GM12873 (cell line): ENCODE results near the gene UTP15.

Experiments used
- CTCF ChIP-seq: IDR thresholded peaks from 2 replicates; pipeline ENCODE4 v1.5.1; 2012; ENCODE audit warnings: low read depth, mild to moderate bottlenecking, moderate library complexity, low read length, control low read depth; ENCODE audit not compliant: insufficient read depth; ENCODE audit errors: missing control alignments

Gene UTP15

DNA sequence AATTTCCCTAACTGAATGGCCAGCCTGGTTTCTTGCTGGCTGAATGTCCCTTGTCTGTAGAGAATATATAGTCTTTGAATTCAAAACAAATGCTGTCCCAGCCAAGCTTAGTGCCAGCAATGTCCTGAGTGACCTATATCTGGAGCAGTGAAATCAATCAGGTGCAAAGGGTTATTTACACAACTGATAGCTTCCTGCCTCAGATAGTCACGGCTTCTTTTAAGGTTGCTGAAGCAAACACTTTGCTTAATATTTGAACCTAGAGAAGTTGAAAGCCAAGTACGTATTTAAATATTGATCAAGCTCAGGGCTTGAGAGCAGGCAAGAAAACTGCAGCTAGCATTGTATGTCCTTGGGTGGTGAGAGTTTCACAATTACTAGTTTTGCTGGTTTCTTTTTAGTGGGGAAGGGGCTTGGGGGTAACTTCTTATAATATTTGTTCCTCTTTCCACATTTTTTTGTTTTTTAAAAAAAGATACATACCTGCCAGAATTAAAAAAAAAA lies 58.4 kb downstream of the UTP15 start:
- no peak for TF ChIP-seq CTCF

- no peak for TF ChIP-seq CTCF
Observed at GRCh38 chr5:73624888-73625287, 59.3 kb downstream of the UTP15 start.

GRCh38 chr5:73625372-73625943 lies 59.9 kb downstream of the UTP15 start:
- TF ChIP-seq CTCF, result no peak

DNA sequence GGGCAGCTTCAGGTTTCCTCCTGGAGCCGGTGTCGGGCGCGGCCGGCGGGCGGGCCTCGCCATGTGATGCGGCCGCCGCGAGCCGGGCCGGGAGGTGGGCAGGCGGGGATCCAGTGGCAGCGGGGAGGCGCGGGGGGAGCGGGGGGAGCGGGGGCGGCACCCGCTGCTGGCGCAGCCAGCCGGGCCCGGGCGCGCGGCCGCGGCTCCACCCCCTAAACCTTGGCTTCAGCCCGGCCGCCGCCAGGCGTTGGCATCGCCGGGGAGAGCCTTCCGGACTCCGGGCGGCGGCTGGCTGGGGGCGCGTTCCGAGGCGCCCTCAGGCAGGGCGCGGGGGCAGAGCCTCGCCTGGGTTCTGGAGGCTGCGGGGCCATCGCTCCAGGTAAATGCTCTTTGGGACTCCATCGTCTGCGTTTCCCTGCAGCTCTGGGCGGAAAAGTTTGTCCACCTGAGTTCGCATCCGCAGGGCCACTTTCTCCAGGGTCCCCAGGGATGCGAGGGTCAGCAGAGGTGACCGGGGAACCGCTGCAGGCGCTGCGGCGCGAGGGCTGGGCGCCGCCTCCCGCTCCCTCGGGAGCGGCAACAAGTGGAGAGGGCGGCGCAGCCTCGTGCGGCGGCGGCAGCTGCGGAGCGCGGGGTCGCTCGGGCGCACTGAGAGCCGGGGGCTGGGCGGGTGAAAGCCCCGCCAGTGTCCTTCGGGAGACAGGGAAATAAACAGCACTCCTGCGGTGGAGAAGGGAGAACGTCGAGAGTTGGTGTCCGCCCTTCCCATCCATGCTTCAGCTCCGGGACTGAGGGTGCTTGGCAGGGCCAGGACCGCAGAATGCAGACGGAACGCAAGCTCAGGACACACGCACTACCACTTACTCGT lies 60.6 kb downstream of the UTP15 start, which contains the start of gene ARHGEF28:
Gene ARHGEF28 (plus strand): TSS at position 253 of the 868 bp plus-strand sequence. CDS start 58,656 bp downstream, outside the sequence.
- no peak for TF ChIP-seq CTCF

DNA sequence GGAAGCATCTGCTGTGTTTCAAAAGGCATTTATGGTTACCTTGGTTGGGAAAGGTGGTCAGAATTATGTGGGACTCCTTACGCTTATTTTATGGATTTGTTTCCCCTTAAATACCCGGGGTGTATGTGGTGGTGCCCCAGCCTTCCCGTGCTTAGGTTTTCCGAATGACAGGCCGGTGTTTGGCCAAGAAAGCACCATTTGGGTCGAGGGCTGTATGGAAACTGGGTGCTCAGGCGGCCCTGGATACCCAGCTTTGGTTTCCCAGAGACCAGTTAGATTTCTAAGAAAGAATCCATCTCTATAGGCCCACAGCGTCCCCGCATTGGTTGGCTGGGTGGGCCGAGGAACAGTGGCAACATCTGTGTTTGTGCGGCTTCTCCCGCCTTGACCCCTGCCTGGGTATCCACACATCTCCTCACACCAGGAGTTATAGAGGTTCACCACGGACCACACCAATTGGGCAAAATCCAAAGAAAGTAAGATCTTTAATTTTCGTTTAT lies 61.3 kb downstream of the UTP15 start:
- TF ChIP-seq CTCF, result no peak

DNA sequence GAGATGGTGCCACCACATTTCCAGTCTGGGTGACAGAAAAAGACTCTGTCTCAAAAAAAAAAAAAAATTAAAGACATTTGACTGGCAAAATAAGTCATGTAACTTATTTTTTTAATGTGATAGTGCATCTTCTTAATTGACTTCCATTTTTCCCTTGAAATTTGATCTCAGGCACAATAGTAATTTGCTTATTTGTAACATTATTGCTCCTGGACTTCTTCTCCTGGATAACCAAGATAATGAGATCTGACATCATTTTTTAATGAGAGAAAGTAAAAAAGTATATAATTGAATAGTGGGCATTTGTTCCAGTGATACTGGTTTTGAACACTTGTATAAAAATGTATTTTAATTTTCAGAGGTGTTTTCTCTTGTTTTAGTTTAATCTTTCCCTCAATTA lies 63.9 kb downstream of the UTP15 start:
- TF ChIP-seq CTCF, result no peak

DNA sequence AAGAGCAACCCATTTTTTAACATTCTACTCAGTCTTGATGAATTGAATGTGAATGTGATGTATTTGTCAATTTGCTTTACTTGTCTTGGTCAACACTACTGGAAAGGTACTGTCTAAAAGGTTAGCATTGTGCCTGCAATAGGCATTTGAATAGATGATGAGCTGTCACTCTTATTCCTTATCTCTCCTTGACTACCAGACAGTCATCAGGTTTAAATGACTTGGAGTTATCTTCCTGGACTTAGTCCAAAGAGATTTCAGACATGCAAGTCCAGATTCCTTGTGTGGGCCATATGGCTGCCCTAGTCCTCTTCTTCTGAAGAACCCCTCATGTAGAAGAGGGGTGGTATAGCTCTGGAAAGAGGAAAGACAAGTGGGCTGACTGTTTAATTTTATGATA lies 65.2 kb downstream of the UTP15 start:
- TF ChIP-seq CTCF, result no peak
